Measurements from ENCODE around the gene KCNMB2.

The KCNMB2 gene

DNA sequence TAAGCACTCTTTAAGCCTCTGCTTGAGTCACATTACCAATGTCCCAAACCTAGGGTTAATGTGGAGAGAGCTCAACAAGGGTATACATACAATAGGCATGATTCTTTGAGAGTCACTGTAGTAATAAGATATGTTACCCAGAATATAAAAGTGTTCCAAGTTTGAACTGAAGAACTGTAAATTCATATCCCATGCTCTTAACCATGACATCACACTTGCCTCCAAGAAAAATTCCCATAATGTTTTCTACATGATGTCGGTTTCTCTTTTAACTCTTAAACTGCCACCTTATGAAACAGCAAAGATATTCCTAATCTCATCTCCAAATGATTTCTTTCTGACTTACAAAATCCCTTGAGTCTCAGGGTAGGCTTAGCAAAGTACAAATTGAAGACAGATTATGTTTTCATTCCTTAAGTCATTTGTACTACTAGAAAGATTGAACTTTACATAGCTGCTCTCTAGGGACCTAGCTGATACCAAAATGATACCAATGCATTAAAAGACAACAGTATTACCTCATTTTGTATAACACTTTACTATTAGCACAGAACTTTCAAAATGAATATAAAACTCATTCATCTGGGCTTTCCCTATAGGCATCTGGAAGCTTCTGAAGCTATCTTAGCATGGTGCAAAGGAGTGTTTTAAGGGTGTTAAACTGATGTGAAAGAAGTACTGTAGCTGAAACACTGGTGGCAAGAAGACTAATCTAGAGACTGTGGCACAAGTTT is 127.1 kb downstream of the KCNMB2 start:
- DNase-seq, result no peak

DNA sequence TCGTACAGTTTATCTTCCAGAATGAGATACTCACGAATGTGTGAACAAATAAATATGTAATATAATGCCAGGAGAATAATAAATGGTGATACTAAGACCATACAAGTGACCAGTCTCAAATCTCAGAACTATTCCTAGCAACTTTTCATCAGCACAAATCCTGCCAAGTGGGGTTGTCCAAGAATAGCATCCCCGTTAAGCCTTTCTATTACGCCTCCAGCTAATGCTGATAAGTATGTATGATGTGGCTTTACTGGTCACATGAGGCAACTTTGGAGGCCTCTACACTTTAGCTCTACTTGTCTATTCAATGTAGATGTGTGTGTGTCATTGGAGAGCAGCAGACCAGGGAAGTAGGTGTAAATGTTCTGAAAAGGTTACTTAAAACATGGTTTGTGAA is 129.5 kb downstream of the KCNMB2 start:
- no peak for DNase-seq

DNA sequence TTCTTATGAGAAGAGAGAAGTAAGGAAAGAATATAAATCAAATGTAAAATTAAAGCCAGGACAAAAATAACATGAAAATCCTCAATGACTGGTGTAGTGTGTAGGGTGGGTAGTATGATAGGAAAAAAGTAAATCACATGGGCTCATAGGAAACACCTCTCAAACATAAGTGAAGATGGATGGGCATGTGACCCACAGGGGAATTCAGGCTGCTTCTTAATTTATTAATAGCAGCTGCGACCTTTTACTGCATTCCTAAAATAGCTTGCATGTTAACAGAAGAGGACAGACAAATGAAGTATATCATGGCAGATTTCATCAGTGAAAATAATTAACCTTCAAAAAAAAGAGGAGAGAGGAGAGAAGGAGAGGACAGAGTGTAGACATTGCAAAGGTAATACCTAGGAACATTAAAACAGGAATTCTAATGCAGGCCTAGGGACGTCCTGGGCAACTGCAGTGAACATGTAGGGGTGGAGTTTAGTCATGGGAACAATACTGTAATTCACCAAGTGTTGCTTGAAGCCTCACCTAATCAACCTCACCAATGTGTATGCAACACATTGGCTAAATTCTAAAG is 132.9 kb downstream of the KCNMB2 start:
- no peak for DNase-seq

DNA sequence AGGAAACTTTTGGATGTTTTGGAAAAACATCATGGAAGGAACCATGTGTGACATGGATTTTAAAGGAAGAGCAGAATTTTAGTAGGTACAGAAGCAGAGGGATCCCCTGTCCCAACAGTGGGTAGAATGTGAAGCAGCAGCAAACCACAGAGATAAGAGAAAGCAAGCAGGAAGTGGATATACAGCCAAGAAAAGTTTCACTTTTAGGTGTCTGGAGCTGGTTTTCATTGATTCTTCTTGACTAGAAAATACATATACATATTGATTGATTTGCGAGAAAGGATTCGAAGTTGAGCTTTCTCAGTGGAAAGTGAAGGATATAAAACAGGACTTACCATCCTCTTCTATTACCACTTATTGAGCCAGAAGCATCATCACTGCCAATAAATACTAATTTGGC is 133.5 kb downstream of the KCNMB2 start:
- DNase-seq, result no peak

DNA sequence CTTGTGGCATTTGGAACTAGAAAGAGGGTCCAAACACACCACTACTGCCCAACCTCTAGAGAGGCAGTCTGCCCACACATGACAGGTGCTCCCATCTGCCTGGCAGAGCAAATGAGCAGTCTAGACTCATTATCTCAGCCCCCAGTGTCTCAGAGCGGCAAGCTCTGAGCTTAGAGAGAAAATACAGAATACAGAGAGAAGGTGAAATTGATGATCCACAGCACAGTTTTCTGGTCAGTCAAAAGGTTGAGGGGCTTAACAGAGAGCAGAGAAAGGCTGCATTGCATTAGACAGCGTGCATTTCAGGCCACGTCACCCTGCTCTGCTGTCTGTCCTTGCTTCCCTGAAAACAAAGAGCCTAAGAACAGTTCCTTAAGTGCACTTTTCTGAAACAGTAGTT is 135.1 kb downstream of the KCNMB2 start:
- DNase-seq, result no peak

DNA sequence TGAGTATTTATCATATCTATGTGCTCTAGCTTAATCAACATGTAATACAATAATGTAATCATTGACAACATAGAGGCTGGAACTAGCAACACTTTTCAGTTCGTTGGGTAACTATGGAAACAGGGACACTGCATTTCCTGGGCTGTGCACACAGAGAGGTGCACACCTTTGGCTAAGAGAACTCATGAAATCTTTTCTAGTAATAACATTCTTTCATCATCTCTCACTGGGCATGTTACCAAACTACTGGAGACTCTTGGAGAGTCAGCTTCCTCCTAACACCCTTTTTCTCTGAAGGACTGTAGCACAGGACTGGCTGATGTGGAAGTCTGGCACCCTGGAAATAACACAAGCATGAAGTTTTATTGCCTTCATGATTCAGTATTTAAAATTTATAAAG is 135.6 kb downstream of the KCNMB2 start:
- no peak for DNase-seq

DNA sequence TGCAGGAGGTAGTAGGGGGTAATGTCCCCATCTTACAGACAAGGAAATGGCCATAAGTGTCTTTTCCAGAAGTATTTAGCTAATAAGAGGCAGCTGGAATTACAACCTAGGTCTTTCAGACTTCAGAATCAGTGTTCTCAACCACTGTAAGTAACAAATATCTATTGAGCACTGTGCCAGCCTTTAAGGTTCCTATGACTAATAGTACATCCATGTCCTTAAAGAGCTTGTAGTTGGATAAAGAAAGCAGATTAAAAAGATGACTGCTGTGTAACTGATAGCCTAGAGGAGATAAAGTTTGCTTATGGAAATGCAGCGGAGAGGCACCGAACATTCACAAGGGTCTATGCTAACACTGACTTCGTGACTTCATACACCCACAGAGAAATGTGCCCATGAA is 136.0 kb downstream of the KCNMB2 start:
- DNase-seq, result no peak

DNA sequence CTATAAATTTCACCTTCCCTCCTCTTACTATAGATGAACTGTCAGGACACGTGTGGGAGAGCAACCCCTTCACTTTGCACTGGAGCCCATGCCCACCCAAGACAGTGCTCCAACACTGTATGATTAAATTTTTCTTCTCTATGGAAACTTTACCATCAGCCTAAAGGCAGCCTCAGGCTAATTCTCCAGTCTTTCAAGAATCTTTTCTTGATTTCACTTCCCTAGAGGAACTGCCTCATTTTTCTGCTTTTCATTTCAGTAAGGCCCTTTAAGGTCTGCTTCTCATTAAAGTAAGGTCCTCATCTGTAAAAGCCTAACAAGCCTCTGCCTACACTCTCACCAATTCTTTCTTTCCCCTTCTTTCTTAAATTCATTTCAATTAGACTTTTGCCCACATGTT is 137.3 kb downstream of the KCNMB2 start:
- no peak for DNase-seq

DNA sequence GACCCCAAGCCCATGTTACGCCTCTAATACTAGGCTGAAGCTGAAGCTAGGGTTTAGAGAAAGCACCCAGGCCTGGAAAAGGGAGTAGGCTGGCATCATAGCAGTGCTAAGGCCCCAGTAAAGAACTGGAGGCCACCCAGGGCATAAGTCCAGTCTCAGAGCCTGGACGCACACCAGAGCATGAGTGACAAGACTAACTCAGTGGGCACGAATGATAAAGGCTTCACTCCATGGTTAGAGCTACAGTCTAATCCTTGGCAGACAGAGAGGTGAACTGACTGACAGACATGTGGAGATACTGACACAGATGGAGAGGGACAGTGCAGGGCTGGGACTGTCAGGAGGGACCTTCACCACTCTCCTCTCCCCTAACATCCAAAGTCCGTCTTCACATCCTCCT is 139.8 kb downstream of the KCNMB2 start:
- DNase-seq, result no peak

DNA sequence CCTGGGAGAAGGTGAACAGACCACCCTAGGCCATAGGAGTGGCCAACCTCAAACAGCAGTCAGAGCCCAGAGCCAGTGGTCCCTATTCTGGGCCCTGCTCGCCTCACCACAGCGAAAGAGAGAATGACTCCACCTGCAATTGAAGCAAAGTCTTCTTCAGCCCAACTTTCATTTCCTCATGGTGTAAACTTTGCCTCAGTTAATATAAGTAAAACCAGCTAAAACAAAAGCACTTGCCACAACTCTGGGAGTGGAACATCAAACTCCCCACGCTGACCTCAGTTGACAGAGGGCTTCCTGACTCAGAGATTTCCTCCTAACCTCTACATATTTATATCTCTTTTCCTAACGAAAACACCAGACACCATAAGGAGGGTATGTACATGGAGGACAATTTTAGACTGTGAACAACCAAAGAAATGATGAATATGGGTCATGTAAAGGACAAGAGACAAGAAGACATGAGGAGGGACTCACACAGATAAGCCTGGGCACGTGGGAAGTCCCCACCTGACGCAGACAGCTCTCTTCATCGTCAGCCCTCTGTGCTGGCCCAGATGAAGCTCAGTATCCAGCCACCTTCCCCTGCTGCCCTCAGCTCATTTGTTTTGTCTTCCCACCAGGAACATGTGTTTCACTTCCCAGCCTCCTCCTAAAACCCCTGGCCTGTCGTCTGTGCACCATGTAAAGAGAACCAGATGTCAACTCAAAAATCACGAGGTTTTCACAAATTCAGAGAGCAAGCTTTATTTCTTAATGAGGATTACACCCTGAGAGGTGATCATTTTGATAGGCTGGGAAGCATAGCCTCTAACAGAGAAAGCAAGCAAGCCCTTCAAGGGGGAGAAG is 140.9 kb downstream of the KCNMB2 start:
- DNase-seq, result no peak

DNA sequence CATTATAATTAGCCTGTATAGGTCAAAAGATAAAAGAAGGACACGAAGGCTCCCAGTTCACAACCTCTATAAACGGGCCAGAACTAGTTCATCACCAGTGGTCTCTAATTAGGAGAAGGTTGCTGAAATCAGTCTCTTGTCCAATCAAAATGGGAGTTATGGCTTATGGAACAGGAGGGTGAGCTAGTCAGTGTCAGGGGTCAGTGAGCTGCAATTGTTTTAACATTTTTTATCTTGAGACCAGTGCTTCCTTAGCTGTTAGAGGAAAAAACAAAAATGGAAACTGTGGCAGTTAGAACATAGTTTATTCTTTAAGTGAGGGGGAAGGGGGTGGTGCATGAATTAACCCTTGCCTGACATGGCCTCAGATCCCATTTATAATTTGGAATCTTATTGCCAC is 141.7 kb downstream of the KCNMB2 start:
- no peak for DNase-seq

DNA sequence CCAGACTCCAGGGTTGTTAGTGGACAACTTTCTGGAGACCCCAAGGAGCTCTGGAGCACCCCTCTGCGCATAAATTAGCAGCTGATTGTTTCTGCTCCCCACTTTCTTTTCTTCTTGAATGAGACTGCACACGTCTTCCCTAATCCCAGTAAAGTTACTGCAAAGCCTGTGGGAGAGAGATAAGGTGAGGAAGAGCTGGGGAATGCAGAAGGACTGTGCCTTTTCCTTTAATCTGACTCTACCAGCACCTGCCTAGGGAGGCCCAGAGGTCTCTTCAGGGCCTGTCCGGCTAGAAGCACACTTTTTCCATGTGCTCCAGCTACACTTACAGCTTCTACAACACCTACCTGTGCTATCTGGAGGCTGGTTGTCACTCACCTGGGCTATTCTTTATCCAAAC is 143.8 kb downstream of the KCNMB2 start:
- DNase-seq, result no peak

DNA sequence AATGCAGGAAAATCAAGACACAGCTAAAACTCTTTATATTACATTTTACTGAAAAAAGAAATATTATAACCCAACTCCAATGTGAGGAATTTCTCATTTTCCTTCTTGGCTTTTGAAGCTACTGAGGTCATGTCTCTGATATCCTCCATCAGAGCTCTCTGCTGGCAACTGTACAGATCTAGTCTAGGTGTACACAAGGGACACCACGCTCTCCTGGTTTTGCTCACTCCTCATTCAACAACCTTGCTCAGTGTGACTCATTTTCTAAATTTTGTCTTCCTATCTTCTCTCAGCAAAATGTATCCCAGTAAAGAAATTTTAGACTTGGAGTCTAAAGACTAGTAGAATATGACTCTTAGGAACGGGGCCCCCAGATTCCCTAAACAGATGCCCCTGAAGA is 144.3 kb downstream of the KCNMB2 start:
- no peak for DNase-seq

DNA sequence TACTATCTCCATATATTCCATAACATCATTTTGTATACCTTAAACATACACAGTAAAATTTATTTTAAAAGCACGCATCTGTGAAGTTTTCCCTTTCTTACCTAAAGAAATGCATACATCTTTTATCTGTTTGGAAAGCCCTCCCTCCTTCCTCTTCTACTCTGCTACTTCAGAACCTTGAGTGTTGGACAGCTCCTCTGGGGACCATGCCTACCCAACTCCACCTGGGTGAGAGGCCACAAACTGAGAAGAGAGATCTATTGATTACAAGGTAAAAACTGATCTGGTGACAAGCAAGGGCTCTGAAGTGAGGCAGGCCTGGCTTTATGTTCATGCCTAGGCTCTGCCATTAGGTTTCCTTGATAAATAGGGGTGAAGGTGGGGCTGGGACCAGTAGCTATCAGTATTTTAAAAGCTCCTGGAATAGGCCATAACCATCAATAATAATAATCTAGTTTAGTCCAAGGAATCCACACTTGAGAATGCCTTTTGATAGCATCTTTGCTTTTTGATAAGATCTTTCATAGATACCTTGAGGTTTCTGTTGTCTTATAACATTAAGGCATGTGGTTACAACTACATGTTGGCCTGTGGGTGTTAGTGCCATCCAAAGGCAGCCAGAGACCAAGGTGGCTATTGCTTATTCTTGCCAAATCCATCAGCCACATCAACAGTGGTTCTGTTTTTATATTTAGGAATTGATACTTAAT is 148.8 kb downstream of the KCNMB2 start:
- no peak for DNase-seq

DNA sequence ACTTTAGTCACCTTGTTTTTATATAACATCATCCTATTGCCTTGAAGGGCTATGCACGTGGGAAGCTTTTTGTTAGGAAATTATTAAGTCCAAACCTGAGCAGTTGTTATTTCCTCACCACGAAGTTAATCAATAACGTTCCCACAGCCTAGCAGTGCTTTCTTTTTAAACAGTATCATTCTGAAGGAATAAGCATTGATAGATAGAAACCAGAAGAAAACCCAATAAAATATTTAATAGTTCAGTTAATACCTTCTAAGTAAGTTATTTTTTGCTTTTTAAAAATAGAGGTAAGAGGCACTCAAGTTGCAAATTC is 149.3 kb downstream of the KCNMB2 start:
- no peak for DNase-seq

DNA sequence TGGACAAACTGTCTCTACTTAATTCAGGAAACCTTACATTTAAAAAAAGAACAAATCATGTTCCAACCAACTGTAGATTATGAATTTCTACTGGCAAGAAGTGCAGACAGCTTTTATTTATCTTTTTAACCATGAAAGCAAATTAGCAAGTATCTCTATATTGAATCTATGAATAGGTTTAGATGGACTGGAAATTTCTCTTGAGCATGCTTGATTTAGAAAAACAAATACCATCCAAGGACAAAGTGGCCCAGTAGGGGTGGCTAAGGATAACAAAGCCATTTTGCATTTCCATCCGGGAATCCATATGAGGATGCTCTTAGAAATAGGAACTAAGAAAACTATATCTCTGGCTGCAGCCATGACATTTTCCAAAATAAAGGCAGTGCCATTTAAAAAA is 150.6 kb downstream of the KCNMB2 start:
- DNase-seq, result no peak

DNA sequence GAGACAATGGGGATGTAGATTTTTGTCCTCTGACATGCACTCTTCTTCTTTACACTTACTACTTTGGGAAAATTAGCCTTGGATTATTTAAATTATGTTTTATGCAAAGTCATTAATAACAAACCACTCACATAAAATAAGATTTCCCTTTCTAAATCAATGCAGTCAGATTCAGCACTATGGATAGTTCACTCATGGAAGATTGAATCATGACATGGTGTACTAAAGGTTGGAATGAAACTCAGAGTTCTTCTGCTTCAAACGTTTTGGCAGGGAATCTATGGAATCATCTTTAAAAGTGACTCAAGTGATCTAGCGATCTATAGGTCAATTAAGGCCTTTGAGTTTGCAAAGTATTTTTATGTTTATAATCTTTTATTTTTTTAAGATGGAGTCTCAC is 154.3 kb downstream of the KCNMB2 start:
- DNase-seq, result no peak

DNA sequence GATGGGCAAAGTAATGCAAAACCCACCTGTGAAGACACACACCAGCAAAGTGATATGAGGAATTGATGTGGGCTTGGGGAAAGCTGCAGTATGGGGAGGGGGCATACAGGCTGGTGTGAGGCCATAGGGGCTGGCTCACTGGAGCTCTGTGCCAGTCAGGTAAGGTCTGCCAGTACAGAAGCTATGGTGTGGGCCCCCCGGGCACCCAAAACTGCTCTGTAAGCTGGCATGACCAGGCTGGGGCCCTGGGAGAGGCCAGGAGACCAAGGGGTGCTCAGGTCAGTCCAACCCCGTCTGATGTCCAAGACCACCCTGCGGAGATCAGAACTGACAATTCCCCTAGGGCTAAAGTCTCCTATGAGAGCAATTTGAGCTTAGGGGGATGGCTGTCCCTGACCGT is 163.1 kb downstream of the KCNMB2 start:
- no peak for DNase-seq

DNA sequence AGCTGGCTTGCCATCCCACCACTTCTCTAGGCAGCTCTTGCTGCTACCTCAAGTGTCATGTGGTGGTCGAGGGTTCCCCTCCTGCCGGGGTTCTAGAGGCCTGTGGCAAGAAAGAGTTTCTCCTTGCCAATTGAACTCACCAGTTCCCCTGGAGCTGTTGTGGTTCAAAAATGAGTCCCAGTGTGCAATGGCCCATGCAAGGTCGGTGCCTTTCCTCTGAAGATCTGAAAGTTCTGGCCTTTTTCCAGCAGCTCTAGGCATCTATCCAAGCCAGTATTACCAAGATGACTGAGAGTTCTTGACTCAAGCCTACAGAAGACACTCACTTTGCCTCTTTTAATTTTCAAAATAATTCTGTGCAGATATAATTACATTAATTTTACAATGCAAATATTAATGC is 163.6 kb downstream of the KCNMB2 start:
- no peak for DNase-seq

DNA sequence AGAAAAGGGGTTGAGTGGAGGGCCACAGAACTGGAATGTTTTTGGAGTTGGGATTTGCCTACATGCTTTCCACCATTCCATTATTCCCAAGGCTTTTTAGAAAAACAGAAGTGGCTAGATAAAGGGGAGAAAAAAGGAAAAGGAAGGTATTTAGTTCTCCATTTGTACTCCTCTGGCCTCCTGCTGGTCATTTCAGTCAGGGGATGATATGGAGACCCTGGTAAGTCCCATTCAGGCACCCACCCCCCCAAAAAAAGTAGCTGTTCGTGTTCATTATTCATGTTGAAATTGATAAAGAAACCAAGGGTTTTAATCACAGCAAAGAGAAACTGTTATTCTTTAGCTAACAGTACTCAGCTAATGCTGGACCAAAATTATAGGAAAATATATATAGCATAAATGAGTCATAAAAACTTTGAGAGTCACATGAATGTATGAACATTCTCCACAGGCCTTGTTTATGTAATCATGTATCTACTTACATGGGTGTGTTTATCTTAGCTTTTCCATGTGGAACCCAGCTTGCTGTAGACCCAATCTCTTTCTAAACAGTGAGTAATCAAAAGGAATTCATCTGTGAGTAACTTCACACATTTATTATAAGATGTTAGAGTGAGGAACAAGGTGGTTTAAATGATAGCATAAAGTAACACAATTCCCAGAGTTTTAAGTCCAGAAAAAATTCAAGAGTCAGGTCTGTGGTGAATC is 167.2 kb downstream of the KCNMB2 start:
- no peak for DNase-seq

DNA sequence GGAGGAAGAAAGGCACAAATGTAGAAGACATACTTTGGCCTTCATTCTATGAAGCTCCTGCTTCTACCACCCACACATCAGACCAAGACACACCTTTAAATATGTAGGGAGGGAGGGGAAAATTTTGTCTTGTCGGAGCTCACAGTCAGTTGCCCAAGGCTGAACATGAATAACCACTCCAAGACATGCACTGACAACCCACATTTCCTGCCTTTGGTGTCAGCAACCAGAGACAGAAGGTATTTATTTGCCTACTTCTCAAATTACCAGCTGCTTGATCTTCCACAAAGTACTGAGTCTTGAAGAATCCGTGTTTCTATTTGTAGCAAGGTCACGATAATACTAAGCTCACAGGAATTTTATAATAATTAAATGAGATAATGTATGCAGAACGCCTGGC is 169.7 kb downstream of the KCNMB2 start:
- no peak for DNase-seq

DNA sequence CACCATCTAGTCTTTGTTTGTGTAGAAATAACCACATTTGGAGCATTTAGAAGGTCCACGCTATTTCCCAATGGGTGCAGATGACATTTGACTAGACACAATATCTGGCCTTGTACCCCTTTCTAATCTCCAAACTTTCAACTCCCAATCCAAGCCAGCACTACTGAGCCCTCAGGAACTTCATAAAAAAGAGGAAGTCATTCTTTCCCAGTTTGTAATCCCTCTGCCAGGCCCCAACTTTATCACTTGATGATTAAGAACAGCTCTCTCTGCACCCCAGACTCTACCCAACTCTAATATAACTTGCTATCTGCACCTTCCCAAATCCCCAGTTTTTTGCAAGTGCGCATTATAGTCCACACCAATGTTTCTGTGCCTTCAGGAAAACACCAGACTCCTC is 170.2 kb downstream of the KCNMB2 start:
- DNase-seq, result no peak

Data from femur (tissue), 1 donor.